ENCODE results near the gene PIP4K2B. TPM values are rescaled to one million over a fixed set of nuclear protein-coding genes. Genes with fewer than 3 reads are reported as not detected.

PIP4K2B gene
- total and polyA plus RNA-seq, 2 of the 8 experiments (the other 6 are each of a cell fraction or from before 2014, with no cell fraction given) = 21.5 to 57.8 TPM

- no peaks in the 10 kb centered on the region for H3K9me3 ChIP-seq (ENCODE audit: insufficient read depth in 2 of 2, low read depth in 1 of 2, low read length in 1 of 2)
- no peaks in the 10 kb centered on the region for H3K27me3 ChIP-seq (replicated peaks in 1 of 4; ENCODE audit: control insufficient read depth in 3 of 4, extremely low read depth in 1 of 4, insufficient read depth in 3 of 4, low read length in 3 of 4)
- POLR2A ChIA-PET (ENCODE audit: partially characterized antibody) = interaction anchor here (1.8 to 3.2 kb wide), 2 partner anchors 13 to 68 kb away, joined by 7 to 14 read pairs; partner anchors contain the start of genes PIP4K2B and RPL23
- no peak overlapping the region for H3K4me3 ChIP-seq (ENCODE audit: extremely low read depth in 1 of 4, insufficient read depth in 2 of 4, low read depth in 3 of 4, low read length in 4 of 4)
- no peak overlapping the region for H2AFZ ChIP-seq (ENCODE audit: low read length)
- no peak overlapping the region for H4K8ac ChIP-seq (ENCODE audit: extremely low read depth, insufficient read depth, low read length)
- CTCF ChIA-PET (ENCODE audit: partially characterized antibody) = interaction anchor here (0.7 to 2.7 kb wide), 4 partner anchors 18 to 136 kb away, joined by 3 to 8 read pairs (median 3); no protein-coding TSS in a partner anchor
- DNase-seq (ENCODE audit: low read depth in 1 of 2, low spot score in 2 of 2) (no peak), FAIRE-seq (no peak)
- H3K56ac ChIP-seq (replicated peaks; ENCODE audit: insufficient read length, low read depth, low read length) = no peak overlapping the region
- H3K27ac ChIP-seq (ENCODE audit: low read depth, low read length) = no peak overlapping the region
- H4K20me1 ChIP-seq (replicated peaks in 1 of 2; ENCODE audit: control insufficient read depth in 1 of 2, insufficient read depth in 2 of 2, low read length in 2 of 2) = peaks cover 0 to 12% of the 10 kb centered on the region in 2 experiments
- no peak overlapping the region for H4K5ac ChIP-seq (ENCODE audit: insufficient read length, low read depth, low read length)
- no peak overlapping the region for H3K9ac ChIP-seq (replicated peaks in 1 of 4; ENCODE audit: extremely low read depth in 1 of 4, low read depth in 3 of 4, low read length in 3 of 4)
- H2AK5ac ChIP-seq (ENCODE audit: low read depth, low read length) = no peak overlapping the region
- WGBS, 2 experiments (ENCODE audit: extremely low coverage in 1 of 2, insufficient coverage in 1 of 2, insufficient read length in 1 of 2, insufficient replicate concordance in 2 of 2, low coverage in 1 of 2, low lambda C conversion rate in 2 of 2, missing lambda C conversion rate in 1 of 2) = 94% methylated on average over 6 of the region's 6 CpGs; no CpG with 5 or more reads in 1 of the 2 experiments
- no peak overlapping the region for H2BK15ac ChIP-seq (ENCODE audit: low read length)
- no peak overlapping the region for H3K18ac ChIP-seq (ENCODE audit: extremely low read depth, low read length)
- TF ChIP-seq SP2 (IDR thresholded peaks at IDR 0.05; ENCODE audit: low read length) (no peak), TBP (IDR thresholded peaks at IDR 0.05; ENCODE audit: low read depth, low read length) (no peak), CEBPB (IDR thresholded peaks at IDR 0.05; ENCODE audit: low read depth, low read length) (no peak)
- H2BK20ac ChIP-seq (ENCODE audit: low read length) = no peak overlapping the region
- H3K4me1 ChIP-seq (replicated peaks in 1 of 4; ENCODE audit: control insufficient read depth in 3 of 4, insufficient read depth in 4 of 4, low read length in 3 of 4) = peaks cover 0 to 5% (median under 1%) of the 10 kb centered on the region in 4 experiments; a peak in 3 of 7 replicates
- no peak overlapping the region for H2BK12ac ChIP-seq (ENCODE audit: low read depth, low read length)
- H3K36me3 ChIP-seq (ENCODE audit: control insufficient read depth in 2 of 4, insufficient read depth in 4 of 4, low read length in 3 of 4) = peaks cover 9 to 49% (median 34%) of the 10 kb centered on the region in 4 experiments; a peak in 7 of 8 replicates
- no peak overlapping the region for H3K23ac ChIP-seq (ENCODE audit: insufficient read length)
- H3K23me2 ChIP-seq (ENCODE audit: low read depth, low read length) = no peaks in the 10 kb centered on the region
- H2BK5ac ChIP-seq (ENCODE audit: low read depth, low read length) = no peak overlapping the region
- H3K14ac ChIP-seq (ENCODE audit: insufficient read length) = no peak overlapping the region
- no peak overlapping the region for H2BK120ac ChIP-seq (replicated peaks; ENCODE audit: low read depth, low read length)
- no peak overlapping the region for H3K4ac ChIP-seq (replicated peaks; ENCODE audit: insufficient read length, low read depth, low read length)
- H4K91ac ChIP-seq (replicated peaks; ENCODE audit: insufficient read length, low read length) = no peak overlapping the region
- H3K79me1 ChIP-seq (ENCODE audit: low read depth, low read length) = no peaks in the 10 kb centered on the region; the same call in 1 of the 2 replicates
- H3K4me2 ChIP-seq (ENCODE audit: insufficient read depth in 1 of 2, low read depth in 2 of 2, low read length in 2 of 2) = no peak overlapping the region
- H3K79me2 ChIP-seq (ENCODE audit: control insufficient read depth in 1 of 2, insufficient read depth in 2 of 2, low read length in 2 of 2) = peaks cover 0 to 4% of the 10 kb centered on the region in 2 experiments; a peak in 2 of 4 replicates
Measured at GRCh38 chr17:38786372-38786771, 13.0 kb downstream of the PIP4K2B start.

Measured in H1 (cell line).